Measurements from ENCODE around the gene TIMM21.

GRCh38 chr18:74116633-74117554 lies 31.4 kb upstream of the TIMM21 start:
- TF ChIP-seq POLR2AphosphoS5 (IDR thresholded peaks at IDR 0.05) (no peak), CTCF (IDR thresholded peaks at IDR 0.05) (peak in 3 of 4 experiments; percentile 50 to 61 (median 59)), POLR2A (IDR thresholded peaks at IDR 0.05) (no peak)
